Colonic mucosa (tissue), 4 donors: Measurements from ENCODE around the gene SOD3. TPM values are rescaled to one million over a fixed set of nuclear protein-coding genes. Genes with fewer than 3 reads are reported as not detected.
A peak's percentile ranks its signal among the peaks of the same experiment; 100 is the strongest.

ENCODE experiments used
- DNase-seq: peaks from one replicate; pipeline ENCODE4 v3.0.0-alpha.2; 2020
- H3K27ac ChIP-seq: fragments of 200-600 bp; one replicate; pipeline ENCODE4 v1.8.0; 2021
- H3K27me3 ChIP-seq: fragments of 200-600 bp; one replicate; pipeline ENCODE4 v1.8.0; 2021
- H3K36me3 ChIP-seq: fragments of 200-600 bp; one replicate; pipeline ENCODE4 v1.8.0; 2021
- H3K4me1 ChIP-seq: fragments of 200-600 bp; one replicate; pipeline ENCODE4 v1.8.0; 2021; ENCODE audit warnings: mild to moderate bottlenecking
- H3K4me3 ChIP-seq: fragments of 200-600 bp; one replicate; pipeline ENCODE4 v1.8.0; 2021
- H3K9ac ChIP-seq, 2 donors: one replicate each; pipeline ENCODE4 v1.7.0; 2013; ENCODE audit warnings: control low read depth in 2 of 2, low read depth in 2 of 2, low read length in 2 of 2
- H3K9me3 ChIP-seq: fragments of 200-600 bp; one replicate; pipeline ENCODE4 v1.8.0; 2021
- intact Hi-C: fragments of 100-400 bp; cut with DNase I; formaldehyde crosslinking; loops from one replicate; pipeline ENCODE4 v1.14.1; 2022
- total RNA-seq, 2 donors: library from RNA; stranded (reverse); fragmentation: NEBNext Ultra II Directional in 1 of 2; extraction: Animal tissue kit (Norgen Biotek cat#: 25700) in 1 of 2; gene quantifications; one replicate each; pipeline ENCODE4 v1.2.1, GENCODE V29; 2021
- TF ChIP-seq, protein P1 (sequence below): fragments of 200-600 bp; IDR thresholded peaks from one replicate; pipeline ENCODE4 v1.8.0; 2022; ENCODE audit warnings: antibody characterized with exemption, mild to moderate bottlenecking
- donor health status: healthy.
- donor health status: DM: no; HTN: no; CAD: no.
- donor health status: DM: no; HTN: no; CAD: no.

SOD3 gene
- total RNA-seq, 2 donors from 2014 or later: 22.3 to 35.8 TPM

GRCh38 chr4:24775032-24775605, 20.3 kb upstream of the SOD3 start:
- no peak for DNase-seq
- no peaks in the 10 kb centered on the region for H3K36me3 ChIP-seq
- H3K4me1 ChIP-seq: no peaks in the 10 kb centered on the region
- intact Hi-C loops: no loop called here
- no peak overlapping the region for H3K9ac ChIP-seq
- H3K27ac ChIP-seq: no peak overlapping the region
- H3K4me3 ChIP-seq: no peak overlapping the region
- no peaks in the 10 kb centered on the region for H3K27me3 ChIP-seq
- TF ChIP-seq, protein P1, sequence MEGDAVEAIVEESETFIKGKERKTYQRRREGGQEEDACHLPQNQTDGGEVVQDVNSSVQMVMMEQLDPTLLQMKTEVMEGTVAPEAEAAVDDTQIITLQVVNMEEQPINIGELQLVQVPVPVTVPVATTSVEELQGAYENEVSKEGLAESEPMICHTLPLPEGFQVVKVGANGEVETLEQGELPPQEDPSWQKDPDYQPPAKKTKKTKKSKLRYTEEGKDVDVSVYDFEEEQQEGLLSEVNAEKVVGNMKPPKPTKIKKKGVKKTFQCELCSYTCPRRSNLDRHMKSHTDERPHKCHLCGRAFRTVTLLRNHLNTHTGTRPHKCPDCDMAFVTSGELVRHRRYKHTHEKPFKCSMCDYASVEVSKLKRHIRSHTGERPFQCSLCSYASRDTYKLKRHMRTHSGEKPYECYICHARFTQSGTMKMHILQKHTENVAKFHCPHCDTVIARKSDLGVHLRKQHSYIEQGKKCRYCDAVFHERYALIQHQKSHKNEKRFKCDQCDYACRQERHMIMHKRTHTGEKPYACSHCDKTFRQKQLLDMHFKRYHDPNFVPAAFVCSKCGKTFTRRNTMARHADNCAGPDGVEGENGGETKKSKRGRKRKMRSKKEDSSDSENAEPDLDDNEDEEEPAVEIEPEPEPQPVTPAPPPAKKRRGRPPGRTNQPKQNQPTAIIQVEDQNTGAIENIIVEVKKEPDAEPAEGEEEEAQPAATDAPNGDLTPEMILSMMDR: no peak
- no peaks in the 10 kb centered on the region for H3K9me3 ChIP-seq

- Histone ChIP-seq H3K27ac (no peak overlapping the region), H3K27me3 (no peaks in the 10 kb centered on the region), H3K4me3 (no peak overlapping the region), H3K9me3 (no peaks in the 10 kb centered on the region), H3K4me1 (no peaks in the 10 kb centered on the region), H3K36me3 (no peaks in the 10 kb centered on the region), H3K9ac (no peak overlapping the region)
- TF ChIP-seq, protein P1: no peak
- no peak for DNase-seq
- intact Hi-C loops: no loop called here
Measured at GRCh38 chr4:24775750-24776149, 19.6 kb upstream of the SOD3 start.

- Histone ChIP-seq H3K36me3 (no peaks in the 10 kb centered on the region), H3K9me3 (no peaks in the 10 kb centered on the region), H3K4me3 (no peak overlapping the region), H3K9ac (no peak overlapping the region), H3K27ac (no peak overlapping the region), H3K27me3 (no peaks in the 10 kb centered on the region), H3K4me1 (no peaks in the 10 kb centered on the region)
- TF ChIP-seq, protein P1: no peak
- DNase-seq: no peak
- intact Hi-C loops: no loop called here
Measured at GRCh38 chr4:24777536-24778463, 17.6 kb upstream of the SOD3 start.

DNA sequence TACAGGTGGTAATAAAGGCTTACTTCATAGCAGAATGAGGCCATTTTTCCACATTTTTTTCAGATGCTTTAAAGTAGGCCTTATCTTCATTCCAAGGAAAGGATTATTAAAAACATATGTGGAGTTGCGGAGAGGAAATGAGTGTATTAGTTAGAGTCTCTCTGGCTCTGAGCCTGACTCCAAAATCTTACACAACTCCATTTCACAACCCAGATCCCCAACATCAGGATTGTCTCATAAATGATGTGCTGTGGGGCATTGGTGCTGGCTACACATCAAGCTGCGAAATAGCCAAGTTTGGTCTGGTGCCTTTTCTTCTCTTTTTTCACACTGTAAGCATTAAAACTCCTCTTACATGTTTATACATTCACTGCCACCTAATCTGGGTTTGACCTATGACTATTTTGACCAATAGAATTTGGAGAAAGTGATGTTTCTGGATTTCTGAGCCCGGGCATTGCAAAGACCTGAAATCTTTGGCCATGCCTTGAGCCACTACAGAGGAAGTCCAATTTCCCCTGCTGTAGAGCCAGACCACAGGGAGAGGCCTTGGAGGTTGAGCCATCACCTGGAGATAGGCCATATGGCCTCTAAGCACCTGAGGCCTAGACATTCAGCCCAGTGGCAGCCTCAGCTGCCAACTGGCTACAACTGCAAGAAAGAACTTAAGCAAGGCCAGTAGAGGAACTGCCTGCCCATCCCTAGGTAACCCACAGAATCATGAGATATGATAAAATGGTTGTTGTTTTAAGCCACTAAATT, 16.7 kb upstream of the SOD3 start:
- Histone ChIP-seq H3K27ac (no peak overlapping the region), H3K9ac (no peak overlapping the region), H3K9me3 (no peaks in the 10 kb centered on the region), H3K36me3 (no peaks in the 10 kb centered on the region), H3K27me3 (no peaks in the 10 kb centered on the region), H3K4me3 (no peak overlapping the region), H3K4me1 (no peaks in the 10 kb centered on the region)
- TF ChIP-seq, protein P1: no peak
- intact Hi-C loops: no loop called here
- DNase-seq: no peak

DNA sequence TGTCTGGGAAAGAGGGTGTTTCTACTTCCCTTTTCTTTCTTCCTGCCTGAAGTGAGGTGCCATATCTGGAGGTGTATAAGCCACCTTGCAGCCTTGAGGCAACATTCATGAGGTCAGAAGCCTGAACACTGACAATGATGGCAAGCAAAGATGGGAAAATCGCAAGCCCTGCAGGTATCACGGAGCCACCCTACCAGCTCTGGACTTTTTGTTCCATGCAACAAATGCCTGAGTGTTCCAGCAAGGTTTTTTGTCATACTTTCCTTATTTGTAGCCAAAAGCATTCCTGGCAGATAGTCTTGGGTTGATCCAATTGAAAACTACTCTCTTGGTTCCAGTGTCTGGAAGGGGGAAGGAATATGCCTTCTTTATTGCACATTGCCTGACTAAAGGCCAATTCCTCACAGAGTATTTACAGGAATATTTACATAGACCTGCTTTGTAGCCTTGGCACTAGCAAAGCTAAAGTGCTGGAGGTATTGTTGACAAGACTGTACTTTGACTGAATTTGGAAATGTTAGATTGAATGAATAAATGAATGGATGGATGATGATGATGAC, 14.4 kb upstream of the SOD3 start:
- H3K9ac ChIP-seq: no peak overlapping the region
- H3K36me3 ChIP-seq: no peaks in the 10 kb centered on the region
- H3K4me3 ChIP-seq: no peak overlapping the region
- H3K27me3 ChIP-seq: no peaks in the 10 kb centered on the region
- DNase-seq: no peak
- intact Hi-C loops: no loop called here
- peak overlapping the region; percentile 76 for H3K27ac ChIP-seq
- TF ChIP-seq, protein P1: no peak
- H3K9me3 ChIP-seq: no peaks in the 10 kb centered on the region
- H3K4me1 ChIP-seq: no peaks in the 10 kb centered on the region
